Gastrocnemius medialis (tissue), 4 donors: ENCODE results near the gene MAP3K20.

Experiments used
- POLR2A ChIP-seq, 2 donors: fragments of 450-650 bp; IDR thresholded peaks; one replicate each; pipeline ENCODE4 v1.6.1; 2017; ENCODE audit warnings: antibody characterized with exemption in 2 of 2, mild to moderate bottlenecking in 2 of 2, moderate library complexity in 2 of 2
- TF ChIP-seq, protein P1 (sequence below), 5 experiments: fragments of 450-650 bp in 3 of 5; fragments of 200-600 bp in 2 of 5; sonication (generic) in 2 of 5; IDR thresholded peaks in 4 of 5; conservative IDR thresholded peaks in 1 of 5; 1 replicate in 4 of 5; 2 replicates in 1 of 5; pipeline ENCODE4 v1.5.1; 2016 to 2019; ENCODE audit warnings: antibody characterized with exemption in 5 of 5, mild to moderate bottlenecking in 3 of 5, moderate library complexity in 3 of 5

DNA sequence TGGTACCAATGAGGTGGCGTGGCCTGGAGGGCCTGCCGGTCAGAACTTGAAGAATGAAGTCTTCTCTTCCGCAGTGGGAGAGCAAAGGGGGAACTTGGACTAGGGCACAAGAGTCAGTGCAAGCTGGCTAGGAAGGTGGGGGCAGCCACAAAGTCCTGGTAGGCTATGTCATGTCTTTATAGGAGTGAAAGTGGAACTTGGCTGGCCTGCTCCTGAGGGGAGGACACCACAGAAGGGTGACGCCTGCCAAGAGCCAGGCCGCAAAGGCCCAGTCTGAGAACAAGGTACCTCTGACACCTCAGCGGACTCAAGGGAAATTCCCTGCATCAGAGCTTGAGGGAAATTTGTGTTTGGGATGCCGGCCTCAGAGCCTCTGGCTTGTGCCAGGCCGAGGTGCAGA lies 32.2 kb upstream of the MAP3K20 start:
- TF ChIP-seq, protein P1, sequence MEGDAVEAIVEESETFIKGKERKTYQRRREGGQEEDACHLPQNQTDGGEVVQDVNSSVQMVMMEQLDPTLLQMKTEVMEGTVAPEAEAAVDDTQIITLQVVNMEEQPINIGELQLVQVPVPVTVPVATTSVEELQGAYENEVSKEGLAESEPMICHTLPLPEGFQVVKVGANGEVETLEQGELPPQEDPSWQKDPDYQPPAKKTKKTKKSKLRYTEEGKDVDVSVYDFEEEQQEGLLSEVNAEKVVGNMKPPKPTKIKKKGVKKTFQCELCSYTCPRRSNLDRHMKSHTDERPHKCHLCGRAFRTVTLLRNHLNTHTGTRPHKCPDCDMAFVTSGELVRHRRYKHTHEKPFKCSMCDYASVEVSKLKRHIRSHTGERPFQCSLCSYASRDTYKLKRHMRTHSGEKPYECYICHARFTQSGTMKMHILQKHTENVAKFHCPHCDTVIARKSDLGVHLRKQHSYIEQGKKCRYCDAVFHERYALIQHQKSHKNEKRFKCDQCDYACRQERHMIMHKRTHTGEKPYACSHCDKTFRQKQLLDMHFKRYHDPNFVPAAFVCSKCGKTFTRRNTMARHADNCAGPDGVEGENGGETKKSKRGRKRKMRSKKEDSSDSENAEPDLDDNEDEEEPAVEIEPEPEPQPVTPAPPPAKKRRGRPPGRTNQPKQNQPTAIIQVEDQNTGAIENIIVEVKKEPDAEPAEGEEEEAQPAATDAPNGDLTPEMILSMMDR (IDR thresholded peaks at IDR 0.05 in 4 of 5, conservative IDR thresholded peaks at IDR 0.05 in 1 of 5), result no peak
- TF ChIP-seq POLR2A (IDR thresholded peaks at IDR 0.05), result no peak
